ENCODE measurements around the gene KLRC2.
"Not testable (repeated sequence)": the region's sequence is repeated elsewhere in the genome, so short reads cannot be mapped to it uniquely, and the experiment has no call there.

Gene KLRC2

DNA sequence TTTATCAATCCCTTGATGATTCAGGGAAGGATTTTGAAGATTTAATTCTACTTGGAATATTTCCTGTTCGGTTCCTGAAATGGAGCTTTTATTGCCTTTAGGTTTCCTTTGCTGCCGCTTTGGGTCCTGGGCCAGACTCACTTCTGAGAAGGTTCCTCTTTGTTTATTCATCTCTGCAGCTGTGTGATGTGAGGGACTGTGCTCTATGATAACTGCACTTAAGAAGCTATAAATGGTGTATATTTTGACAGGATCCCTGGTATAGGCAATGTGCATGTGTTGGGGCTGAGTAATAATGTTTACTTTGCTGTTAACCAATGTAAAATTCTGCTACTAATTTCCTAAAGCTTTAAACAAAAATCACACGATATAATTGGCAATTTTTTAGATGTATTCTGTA lies at the start of gene KLRC2:
TSS of gene KLRC2 (minus strand) at position 195 of the 400 bp plus-strand sequence. CDS start at position 171, 24 bp downstream.
- peak; percentile 4 for DNase-seq (ENCODE audit: low read depth)

- DNase-seq (ENCODE audit: low read depth): not testable (repeated sequence)
Measured at GRCh38 chr12:10481901-10482300, 46.1 kb upstream of the KLRC2 start.

- not testable (repeated sequence) for DNase-seq (ENCODE audit: low read depth)
Measured at GRCh38 chr12:10472808-10473207, 37.0 kb upstream of the KLRC2 start.

DNA sequence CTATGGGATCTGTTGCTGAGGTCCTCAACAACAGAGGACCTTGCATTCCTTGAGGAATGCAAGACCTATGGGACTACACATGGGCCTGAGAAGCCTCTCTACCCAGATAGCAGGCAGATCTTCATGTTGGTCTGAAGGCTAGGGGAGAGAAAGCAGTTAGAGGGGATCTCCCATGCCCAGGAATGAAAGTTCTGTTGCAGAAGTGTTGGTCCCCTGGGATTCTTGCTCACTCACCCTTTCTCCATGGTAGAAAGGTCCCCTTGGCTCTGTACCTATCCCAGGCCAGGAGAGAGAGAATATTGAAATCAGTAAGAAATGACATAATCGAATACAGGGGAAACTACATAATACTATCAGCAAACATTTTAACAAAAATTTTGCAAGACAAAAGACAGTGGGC lies 33.9 kb upstream of the KLRC2 start:
- no peak for DNase-seq (ENCODE audit: low read depth)

- DNase-seq (ENCODE audit: low read depth): no peak
Measured at GRCh38 chr12:10466311-10466710, 30.5 kb upstream of the KLRC2 start.

GRCh38 chr12:10457760-10458159 lies 21.9 kb upstream of the KLRC2 start:
- no peak for DNase-seq (ENCODE audit: low read depth)

- DNase-seq (ENCODE audit: low read depth): no peak
Measured at GRCh38 chr12:10456856-10457255, 21.0 kb upstream of the KLRC2 start.

- no peak for DNase-seq (ENCODE audit: low read depth)
Measured at GRCh38 chr12:10455766-10456165, 20.0 kb upstream of the KLRC2 start.

DNA sequence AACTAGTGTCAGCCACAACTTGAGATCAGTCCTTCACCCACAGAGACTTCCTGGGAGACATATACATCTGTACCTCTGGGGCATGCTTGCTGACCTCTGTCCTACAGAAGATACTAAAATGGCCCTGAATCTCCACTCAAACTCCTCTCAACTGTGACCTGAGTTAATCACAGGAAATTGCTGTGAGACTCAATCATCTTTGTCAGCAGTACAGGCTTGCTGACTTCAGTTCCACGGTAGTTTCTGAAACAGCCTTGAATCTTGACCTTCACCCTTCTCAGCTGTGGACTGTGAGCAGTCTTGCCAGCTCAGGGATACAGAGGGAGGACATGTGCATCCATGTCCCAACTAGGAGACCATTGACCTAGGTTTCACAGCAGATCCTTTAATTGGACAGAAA lies 18.7 kb upstream of the KLRC2 start:
- no peak for DNase-seq (ENCODE audit: low read depth)

DNA sequence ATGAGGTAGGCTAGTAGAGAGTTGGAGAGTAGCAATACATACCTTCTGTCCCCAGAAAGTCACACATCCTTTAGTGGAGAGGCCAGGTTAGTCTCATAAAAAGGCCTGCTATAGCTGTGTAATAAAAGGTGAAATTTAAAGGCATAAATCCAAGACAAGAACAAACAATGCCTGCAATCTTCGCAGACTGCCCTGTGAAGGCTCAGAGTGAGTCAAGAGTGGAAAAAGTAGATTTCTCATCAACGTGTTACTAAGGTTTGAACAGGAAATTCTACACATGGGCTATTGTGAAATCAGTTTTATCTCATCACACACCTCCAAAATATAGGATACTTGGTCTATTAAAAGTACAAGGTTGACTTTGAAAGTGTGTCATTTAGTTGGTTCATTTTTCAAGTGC lies 17.3 kb upstream of the KLRC2 start, which contains the start of gene KLRC1:
TSS of gene KLRC1 (minus strand) at position 222 of the 400 bp plus-strand sequence. CDS start 2,221 bp downstream, outside the sequence.
- no peak for DNase-seq (ENCODE audit: low read depth)

GRCh38 chr12:10448236-10448635 lies 12.4 kb upstream of the KLRC2 start:
- no peak for DNase-seq (ENCODE audit: low read depth)

GRCh38 chr12:10446052-10446451 lies 10.2 kb upstream of the KLRC2 start:
- DNase-seq (ENCODE audit: low read depth): not testable (repeated sequence)

DNA sequence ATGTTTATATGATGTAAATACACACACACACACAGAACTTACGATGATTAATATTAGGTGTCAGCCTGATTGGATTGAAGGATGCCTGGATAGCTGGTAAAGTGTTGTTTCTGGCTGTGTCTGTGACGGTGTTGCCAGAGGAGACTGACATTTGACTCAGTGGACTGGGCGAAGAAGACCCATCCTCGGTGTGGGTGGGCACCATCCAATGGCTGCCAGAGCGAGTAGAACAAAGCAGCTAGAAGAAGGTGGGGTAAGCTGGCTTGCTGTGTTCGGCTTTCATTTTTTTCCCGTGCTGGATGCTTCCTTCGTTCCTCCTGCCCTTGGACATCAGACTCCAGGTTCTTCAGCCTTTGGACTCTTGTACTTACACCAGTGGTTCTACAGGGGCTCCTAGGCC lies 5.3 kb upstream of the KLRC2 start:
- not testable (repeated sequence) for DNase-seq (ENCODE audit: low read depth)

DNA sequence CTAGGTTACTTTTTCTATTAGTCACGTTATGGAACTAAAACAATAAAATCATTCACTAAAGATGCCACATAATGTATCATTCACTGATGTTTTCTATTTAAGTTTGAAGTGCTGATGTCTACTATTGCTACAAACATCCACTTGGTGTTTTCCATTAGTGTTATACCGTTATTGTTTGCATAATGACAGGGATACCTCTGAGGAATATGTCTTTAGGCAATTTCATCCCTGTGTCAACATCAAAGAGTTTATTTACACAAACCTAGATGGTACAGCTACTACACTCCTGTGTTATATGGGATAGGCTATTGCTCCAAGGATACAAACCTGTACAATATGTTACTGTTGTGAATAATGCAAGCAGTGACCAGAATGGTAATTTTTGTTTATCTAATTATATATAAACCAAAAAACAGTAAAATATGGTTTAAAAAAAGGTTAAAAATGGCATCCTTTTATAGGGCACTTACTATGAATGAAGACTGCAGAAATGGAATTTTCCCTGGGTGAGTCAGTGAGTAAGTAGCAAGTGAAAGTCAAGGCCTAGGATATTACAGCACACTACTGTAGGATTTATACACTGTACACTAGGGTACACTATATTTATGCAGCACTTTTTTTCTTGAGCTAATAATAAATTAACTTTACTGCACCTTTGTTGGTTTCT lies 3.9 kb upstream of the KLRC2 start:
- not testable (repeated sequence) for DNase-seq (ENCODE audit: low read depth)

DNA sequence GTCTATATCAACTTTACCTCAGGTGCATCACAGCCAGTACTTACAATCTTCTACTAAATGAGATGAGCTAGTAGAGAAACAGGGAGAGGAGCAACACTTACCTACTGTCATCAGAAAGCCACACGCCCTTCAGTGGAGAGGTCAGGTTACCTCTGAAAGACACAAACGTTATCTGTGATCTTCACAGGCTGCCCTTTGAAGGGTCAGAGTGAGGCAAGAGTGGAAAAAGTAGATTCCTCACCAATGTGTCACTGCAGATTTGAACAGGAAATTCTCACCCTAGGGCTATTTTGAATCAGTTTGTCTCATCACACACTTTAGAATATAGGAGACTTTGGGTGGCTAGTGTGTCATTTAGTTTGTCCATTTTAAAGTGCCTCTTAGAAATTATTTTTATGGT lies 1.8 kb upstream of the KLRC2 start:
- DNase-seq (ENCODE audit: low read depth): not testable (repeated sequence)

GRCh38 chr12:10430623-10431022 lies 5.2 kb downstream of the KLRC2 start:
- DNase-seq (ENCODE audit: low read depth): not testable (repeated sequence)

DNA sequence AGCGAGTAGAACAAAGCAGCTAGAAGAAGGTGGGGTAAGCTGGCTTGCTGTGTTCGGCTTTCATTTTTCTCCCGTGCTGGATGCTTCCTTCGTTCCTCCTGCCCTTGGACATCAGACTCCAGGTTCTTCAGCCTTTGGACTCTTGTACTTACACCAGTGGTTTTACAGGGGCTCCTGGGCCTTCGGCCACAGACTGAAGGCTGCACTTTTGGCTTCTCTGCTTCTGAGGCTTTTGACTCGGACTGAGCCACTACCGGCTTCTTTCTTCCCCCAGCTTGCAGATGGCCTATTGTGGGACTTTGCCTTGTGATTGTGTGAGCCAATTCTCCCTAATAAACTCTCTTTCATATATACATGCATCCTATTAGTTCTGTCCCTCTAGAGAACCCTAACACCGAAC lies 9.9 kb downstream of the KLRC2 start:
- DNase-seq (ENCODE audit: low read depth): not testable (repeated sequence)

DNA sequence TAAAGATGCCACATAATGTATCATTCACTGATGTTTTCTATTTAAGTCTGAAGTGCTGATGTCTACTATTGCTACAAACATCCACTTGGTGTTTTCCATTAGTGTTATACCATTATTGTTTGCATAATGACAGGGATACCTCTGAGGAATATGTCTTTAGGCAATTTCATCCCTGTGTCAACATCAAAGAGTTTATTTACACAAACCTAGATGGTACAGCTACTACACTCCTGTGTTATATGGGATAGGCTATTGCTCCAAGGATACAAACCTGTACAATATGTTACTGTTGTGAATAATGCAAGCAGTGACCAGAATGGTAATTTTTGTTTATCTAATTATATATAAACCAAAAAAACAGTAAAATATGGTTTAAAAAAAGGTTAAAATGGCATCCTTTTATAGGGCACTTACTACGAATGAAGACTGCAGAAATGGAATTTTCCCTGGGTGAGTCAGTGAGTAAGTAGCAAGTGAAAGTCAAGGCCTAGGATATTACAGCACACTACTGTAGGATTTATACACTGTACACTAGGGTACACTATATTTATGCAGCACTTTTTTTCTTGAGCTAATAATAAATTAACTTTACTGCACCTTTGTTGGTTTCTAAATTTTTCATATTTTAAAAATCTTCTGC lies 11.4 kb downstream of the KLRC2 start:
- DNase-seq (ENCODE audit: low read depth): not testable (repeated sequence)

DNA sequence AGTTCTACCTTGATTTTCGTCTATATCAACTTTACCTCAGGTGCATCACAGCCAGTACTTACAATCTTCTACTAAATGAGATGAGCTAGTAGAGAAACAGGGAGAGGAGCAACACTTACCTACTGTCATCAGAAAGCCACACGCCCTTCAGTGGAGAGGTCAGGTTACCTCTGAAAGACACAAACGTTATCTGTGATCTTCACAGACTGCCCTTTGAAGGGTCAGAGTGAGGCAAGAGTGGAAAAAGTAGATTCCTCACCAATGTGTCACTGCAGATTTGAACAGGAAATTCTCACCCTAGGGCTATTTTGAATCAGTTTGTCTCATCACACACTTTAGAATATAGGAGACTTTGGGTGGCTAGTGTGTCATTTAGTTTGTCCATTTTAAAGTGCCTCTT lies 13.7 kb downstream of the KLRC2 start:
- DNase-seq (ENCODE audit: low read depth): not testable (repeated sequence)

DNA sequence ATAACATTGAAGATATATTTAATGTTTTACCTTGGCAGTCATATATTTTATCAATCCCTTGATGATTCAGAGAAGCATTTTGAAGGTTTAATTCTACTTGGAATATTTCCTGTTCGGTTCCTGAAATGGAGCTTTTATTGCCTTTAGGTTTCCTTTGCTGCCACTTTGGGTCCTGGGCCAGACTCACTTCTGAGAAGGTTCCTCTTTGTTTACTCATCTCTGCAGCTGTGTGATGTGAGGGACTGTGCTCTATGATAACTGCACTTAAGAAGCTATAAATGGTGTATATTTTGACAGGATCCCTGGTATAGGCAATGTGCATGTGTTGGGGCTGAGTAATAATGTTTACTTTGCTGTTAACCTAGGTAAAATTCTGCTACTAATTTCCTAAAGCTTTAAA lies 15.5 kb downstream of the KLRC2 start, which contains the start of gene KLRC3:
TSS of gene KLRC3 (minus strand) at position 262 of the 400 bp plus-strand sequence. CDS start at position 217, 45 bp downstream.
- not testable (repeated sequence) for DNase-seq (ENCODE audit: low read depth)

GRCh38 chr12:10409392-10409791 lies 26.4 kb downstream of the KLRC2 start, which contains the start of gene KLRC4:
TSS of gene KLRC4 (minus strand) at chr12:10409757. CDS start at chr12:10409575, 182 bp downstream.
- DNase-seq (ENCODE audit: low read depth): peak; percentile 33

GRCh38 chr12:10408842-10409241 lies 27.0 kb downstream of the KLRC2 start:
- DNase-seq (ENCODE audit: low read depth): no peak

- no peak for DNase-seq (ENCODE audit: low read depth)
Measured at GRCh38 chr12:10406725-10407124, 29.1 kb downstream of the KLRC2 start.
